Stomach (tissue), 9 donors: ENCODE results near the gene PYM1. TPM values are rescaled to one million over a fixed set of nuclear protein-coding genes. Genes with fewer than 3 reads are reported as not detected.

Experiments
- DNase-seq, 2 donors: peaks; one replicate each; pipeline versions ENCODE4 v3.0.0 to v3.0.0-alpha.2; 2013 to 2019
- H3K27ac ChIP-seq, 5 donors: fragments of 200-600 bp in 4 of 5; sonication (generic) in 4 of 5; one replicate each; pipeline ENCODE4 v1.5.1; 2013 to 2019; ENCODE audit warnings: mild to moderate bottlenecking in 1 of 5, moderate library complexity in 1 of 5
- H3K27me3 ChIP-seq, 3 donors: fragments of 200-600 bp; sonication (generic); one replicate each; pipeline ENCODE4 v1.5.1; 2017 to 2019; ENCODE audit warnings: mixed run types in 1 of 3
- H3K36me3 ChIP-seq, 4 donors: fragments of 200-600 bp; sonication (generic); 1 replicate in 3 of 4; 2 replicates in 1 of 4; pipeline ENCODE4 v1.5.1; 2016 to 2019
- H3K4me1 ChIP-seq, 4 donors: fragments of 200-600 bp; sonication (generic); one replicate each; pipeline ENCODE4 v1.5.1; 2016 to 2019
- H3K4me3 ChIP-seq, 4 donors: fragments of 200-600 bp; sonication (generic) in 3 of 4; one replicate each; pipeline ENCODE4 v1.5.1; 2016 to 2019; ENCODE audit warnings: mild to moderate bottlenecking in 1 of 4
- H3K9me3 ChIP-seq, 4 donors: fragments of 200-600 bp; sonication (generic); one replicate each; pipeline ENCODE4 v1.5.1; 2016 to 2019
- EP300 ChIP-seq: sonication (generic); formaldehyde crosslinking; IDR thresholded peaks from one replicate; pipeline ENCODE4 v1.6.1; 2017; ENCODE audit warnings: antibody characterized with exemption
- POLR2A ChIP-seq, 4 donors: fragments of 450-650 bp; IDR thresholded peaks; one replicate each; pipeline ENCODE4 v1.6.1; 2016; ENCODE audit warnings: antibody characterized with exemption in 4 of 4, control low read depth in 2 of 4, mild to moderate bottlenecking in 1 of 4, moderate library complexity in 1 of 4
- POLR2AphosphoS5 ChIP-seq, 3 donors: sonication (generic); formaldehyde crosslinking; IDR thresholded peaks; one replicate each; pipeline ENCODE4 v1.6.1; 2016; ENCODE audit warnings: antibody characterized with exemption in 3 of 3
- WGBS, 5 donors: extraction: QIAGEN DNeasy Blood & Tissue Kit in 3 of 5; methylation state at CpG; one replicate each; pipeline versions ENCODE4 v1.1.5 to v1.1.7; 2013 to 2018; 5-methylcytosine and 5-hydroxymethylcytosine counted together
- intact Hi-C: fragments of 100-400 bp; cut with DNase I; formaldehyde crosslinking; loops from one replicate; pipeline ENCODE4 v1.15.1; 2023; ENCODE audit warnings: low total_unique reads
- polyA plus RNA-seq, 3 donors: library from polyadenylated mRNA; stranded (reverse); fragments of 200-250 nt; gene quantifications; one replicate each; pipeline ENCODE4 v1.2.3, GENCODE V29; 2013
- total RNA-seq, 5 donors: library from RNA; depleted of rRNA; stranded (reverse); fragments of >200 nt; gene quantifications; one replicate each; pipeline versions ENCODE4 v1.1.0 to v1.2.3, GENCODE V29; 2014 to 2016
- TF ChIP-seq, protein P1 (sequence below), 7 experiments: fragments of 450-650 bp in 4 of 7; fragments of 200-600 bp in 3 of 7; sonication (generic) in 3 of 7; IDR thresholded peaks; one replicate each; pipeline ENCODE4 v1.5.1; 2016 to 2019; ENCODE audit warnings: antibody characterized with exemption in 7 of 7, control low read depth in 2 of 7, mild to moderate bottlenecking in 1 of 7
- donor health status: healthy with polysubstance abuse.
- donor health status: Bipolar disorder and iron deficiency.
- donor health status: healthy.

PYM1 gene
- total and polyA plus RNA-seq, 8 donors = 1.2 to 59.4 (median 34.1) TPM

DNA sequence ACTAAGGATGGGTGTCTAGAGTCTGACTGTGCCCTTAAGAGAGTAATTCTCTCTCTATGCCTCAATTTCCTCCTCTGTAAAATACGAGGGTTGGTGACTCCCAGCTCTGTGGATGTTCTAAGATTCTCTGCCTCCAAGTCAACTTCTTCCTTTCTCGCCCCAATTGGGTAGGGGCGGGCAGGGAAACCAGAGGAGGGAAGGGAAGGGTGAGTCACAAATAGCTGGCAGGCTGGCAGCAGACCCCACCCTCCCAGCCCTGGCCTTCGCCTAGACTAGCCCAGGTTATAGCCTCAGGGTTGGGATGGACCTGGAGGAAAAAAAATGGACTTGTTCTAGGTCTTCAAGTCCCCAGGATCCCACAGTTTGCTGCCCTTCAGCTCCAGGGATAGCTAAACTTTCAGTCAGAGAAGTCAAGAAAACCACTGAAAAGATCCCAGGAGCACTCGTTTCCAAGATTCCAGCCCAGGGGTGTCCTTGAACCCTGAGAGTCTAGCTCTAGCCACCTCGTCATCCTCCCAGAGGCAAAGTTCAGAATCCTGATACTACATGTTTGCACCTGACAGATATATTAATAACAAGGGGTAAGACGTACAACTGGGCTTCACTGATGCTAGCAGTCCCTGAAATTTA, 5.6 kb upstream of the PYM1 start:
- TF ChIP-seq, protein P1, sequence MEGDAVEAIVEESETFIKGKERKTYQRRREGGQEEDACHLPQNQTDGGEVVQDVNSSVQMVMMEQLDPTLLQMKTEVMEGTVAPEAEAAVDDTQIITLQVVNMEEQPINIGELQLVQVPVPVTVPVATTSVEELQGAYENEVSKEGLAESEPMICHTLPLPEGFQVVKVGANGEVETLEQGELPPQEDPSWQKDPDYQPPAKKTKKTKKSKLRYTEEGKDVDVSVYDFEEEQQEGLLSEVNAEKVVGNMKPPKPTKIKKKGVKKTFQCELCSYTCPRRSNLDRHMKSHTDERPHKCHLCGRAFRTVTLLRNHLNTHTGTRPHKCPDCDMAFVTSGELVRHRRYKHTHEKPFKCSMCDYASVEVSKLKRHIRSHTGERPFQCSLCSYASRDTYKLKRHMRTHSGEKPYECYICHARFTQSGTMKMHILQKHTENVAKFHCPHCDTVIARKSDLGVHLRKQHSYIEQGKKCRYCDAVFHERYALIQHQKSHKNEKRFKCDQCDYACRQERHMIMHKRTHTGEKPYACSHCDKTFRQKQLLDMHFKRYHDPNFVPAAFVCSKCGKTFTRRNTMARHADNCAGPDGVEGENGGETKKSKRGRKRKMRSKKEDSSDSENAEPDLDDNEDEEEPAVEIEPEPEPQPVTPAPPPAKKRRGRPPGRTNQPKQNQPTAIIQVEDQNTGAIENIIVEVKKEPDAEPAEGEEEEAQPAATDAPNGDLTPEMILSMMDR (IDR thresholded peaks at IDR 0.05) = no peak
- TF ChIP-seq POLR2A (IDR thresholded peaks at IDR 0.05) = no peak
- TF ChIP-seq EP300 = no peak
- TF ChIP-seq POLR2AphosphoS5 (IDR thresholded peaks at IDR 0.05) = no peak
- Histone ChIP-seq H3K27ac (peak overlapping the region in 4 of 5 donors; percentile 32 to 99 (median 96)), H3K9me3 (no peaks in the 10 kb centered on the region), H3K27me3 (no peaks in the 10 kb centered on the region), H3K4me3 (peak overlapping the region in 3 of 4 donors; percentile 65 to 76 (median 69)), H3K36me3 (peaks cover 0 to 20% (median 14%) of the 10 kb centered on the region in 4 donors), H3K4me1 (peaks cover 32 to 62% (median 48%) of the 10 kb centered on the region in 4 donors)
- DNase-seq = peak in 1 of 2 donors; percentile 35
- intact Hi-C loops = no loop called here
- 61 to 77% (median 73%) methylated on average over 6 to 7 of the region's 7 CpGs for WGBS, 5 donors

DNA sequence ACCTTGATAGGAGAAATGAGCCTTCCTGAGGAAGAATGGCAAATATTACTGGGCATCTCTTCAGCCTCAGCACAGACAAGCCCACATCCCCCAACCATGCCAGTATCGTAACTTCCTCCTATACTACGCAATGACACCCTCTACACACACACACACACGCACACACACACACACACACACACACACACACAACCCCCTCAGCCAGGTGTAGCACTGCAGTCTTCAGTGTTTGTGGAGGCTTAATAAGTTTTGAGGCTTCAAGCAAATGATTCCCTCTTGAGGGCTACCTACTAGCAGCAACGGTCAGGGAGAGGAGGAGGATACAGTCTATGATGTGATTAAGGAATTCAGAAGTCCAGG, 4.8 kb upstream of the PYM1 start:
- Histone ChIP-seq H3K4me3 (peak overlapping the region; percentile 65 to 76 (median 71)), H3K4me1 (peaks cover 34 to 68% (median 52%) of the 10 kb centered on the region in 4 donors), H3K27ac (peak overlapping the region; percentile 67 to 99 (median 96)), H3K36me3 (peaks cover 0 to 13% (median 7%) of the 10 kb centered on the region in 4 donors), H3K27me3 (no peaks in the 10 kb centered on the region), H3K9me3 (no peaks in the 10 kb centered on the region)
- TF ChIP-seq POLR2A (IDR thresholded peaks at IDR 0.05) (no peak), POLR2AphosphoS5 (IDR thresholded peaks at IDR 0.05) (no peak), EP300 (no peak)
- TF ChIP-seq, protein P1 (IDR thresholded peaks at IDR 0.05) = no peak
- intact Hi-C loops = no loop called here
- WGBS, 5 donors = 0 to 5% (median 2%) methylated on average over 4 of the region's 4 CpGs
- DNase-seq = peak in 1 of 2 donors; percentile 65

DNA sequence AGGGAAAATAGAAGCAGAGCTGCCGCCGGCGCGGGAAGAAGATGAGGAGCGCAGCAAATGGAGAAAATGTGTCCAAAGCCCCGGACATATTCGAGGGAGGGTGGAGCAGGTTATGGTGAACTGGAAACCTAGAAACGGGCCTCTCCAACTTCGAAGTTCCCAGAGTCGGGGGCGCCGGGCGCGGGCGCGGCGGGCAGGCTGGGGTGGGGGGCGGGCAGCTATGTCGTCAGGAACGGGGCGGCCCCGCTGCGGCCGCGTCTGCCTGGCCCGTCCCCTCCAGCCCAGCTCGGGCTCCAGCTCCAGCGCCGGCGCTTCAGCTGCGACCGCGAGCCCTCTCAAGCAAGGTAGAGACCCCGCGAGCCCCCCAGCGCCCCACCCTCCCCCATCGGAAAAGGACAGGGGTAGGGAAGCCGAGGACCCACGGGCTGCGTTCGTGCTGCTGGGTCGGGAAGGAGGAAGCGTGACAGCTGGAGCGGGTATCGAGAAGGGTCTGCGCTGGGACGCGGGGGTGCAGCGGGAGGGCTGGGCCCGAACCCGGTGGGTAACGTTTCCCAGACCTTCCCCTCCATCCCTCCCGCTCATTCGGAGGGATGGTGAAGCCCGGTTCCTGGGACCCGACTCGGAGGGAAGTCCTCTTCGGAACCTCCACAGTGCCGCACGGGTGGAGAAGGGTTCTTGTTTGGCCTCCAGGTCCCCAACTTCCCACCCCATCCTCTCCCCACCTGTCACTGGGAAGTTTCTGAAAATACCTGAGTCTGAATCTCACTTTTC, 4.3 kb upstream of the PYM1 start:
- Histone ChIP-seq H3K36me3 (peaks cover 0 to 8% (median 2%) of the 10 kb centered on the region in 4 donors), H3K27me3 (no peaks in the 10 kb centered on the region), H3K27ac (peak overlapping the region; percentile 67 to 99 (median 96)), H3K4me1 (peaks cover 34 to 68% (median 52%) of the 10 kb centered on the region in 4 donors), H3K4me3 (peak overlapping the region; percentile 65 to 76 (median 71)), H3K9me3 (no peaks in the 10 kb centered on the region)
- TF ChIP-seq POLR2AphosphoS5 (IDR thresholded peaks at IDR 0.05) = peak in 2 of 3 donors; percentile 2 to 36
- TF ChIP-seq, protein P1 (IDR thresholded peaks at IDR 0.05) = no peak
- intact Hi-C loops = no loop called here
- DNase-seq = peak; percentile 61 to 89
- WGBS, 5 donors = 0 to 1% (median 1%) methylated on average over 26 to 60 of the region's 60 CpGs

DNA sequence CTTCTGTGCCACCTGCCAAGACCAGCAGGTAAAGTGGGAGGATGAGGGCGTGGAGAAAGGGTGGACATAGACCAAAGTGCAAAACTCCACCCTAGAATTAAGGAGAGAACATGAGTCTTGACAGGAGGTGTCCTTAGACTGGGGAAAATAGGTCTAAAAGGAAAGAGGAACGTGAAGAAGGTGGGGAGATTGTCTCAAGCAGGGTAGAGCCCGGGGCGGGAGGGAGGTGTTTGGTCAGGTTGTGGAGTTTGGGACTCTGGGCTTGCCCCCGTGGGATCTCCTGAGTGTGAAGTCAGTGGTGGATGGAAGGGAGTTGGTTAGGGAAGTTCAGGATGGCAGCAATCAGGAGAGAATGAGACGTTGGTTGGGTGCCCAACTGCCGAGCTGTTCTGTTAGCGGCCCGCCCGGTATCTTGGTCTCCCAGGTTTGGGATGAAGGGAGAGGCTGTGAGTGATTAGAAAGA, 3.7 kb upstream of the PYM1 start:
- Histone ChIP-seq H3K36me3 (peaks cover 0 to 1% (median 0%) of the 10 kb centered on the region in 4 donors), H3K27me3 (no peaks in the 10 kb centered on the region), H3K27ac (peak overlapping the region; percentile 67 to 99 (median 96)), H3K4me1 (peaks cover 35 to 70% (median 55%) of the 10 kb centered on the region in 4 donors), H3K4me3 (peak overlapping the region; percentile 65 to 76 (median 71)), H3K9me3 (no peaks in the 10 kb centered on the region)
- 6 to 8% (median 7%) methylated on average over 10 of the region's 10 CpGs for WGBS, 5 donors
- intact Hi-C loops = no loop called here
- TF ChIP-seq, protein P1 (IDR thresholded peaks at IDR 0.05) = no peak
- no peak for TF ChIP-seq POLR2A (IDR thresholded peaks at IDR 0.05)
- TF ChIP-seq EP300 = no peak
- no peak for TF ChIP-seq POLR2AphosphoS5 (IDR thresholded peaks at IDR 0.05)
- DNase-seq = no peak
